ENCODE results near the gene CCL18. TPM values are rescaled to one million over a fixed set of nuclear protein-coding genes. Genes with fewer than 3 reads are reported as not detected.
"Not testable (repeated sequence)": the region's sequence is repeated elsewhere in the genome, so short reads cannot be mapped to it uniquely, and the experiment has no call there.

Gene CCL18, protein sequence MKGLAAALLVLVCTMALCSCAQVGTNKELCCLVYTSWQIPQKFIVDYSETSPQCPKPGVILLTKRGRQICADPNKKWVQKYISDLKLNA
- total RNA-seq: not detected

GRCh38 chr17:36063786-36064541 lies at the start of gene CCL18:
Gene CCL18 (plus strand): TSS chr17:36064272. CDS start chr17:36064343, 71 bp downstream.
- no peaks in the 10 kb centered on the region for H3K4me1 ChIP-seq
- TF ChIP-seq, protein P1, sequence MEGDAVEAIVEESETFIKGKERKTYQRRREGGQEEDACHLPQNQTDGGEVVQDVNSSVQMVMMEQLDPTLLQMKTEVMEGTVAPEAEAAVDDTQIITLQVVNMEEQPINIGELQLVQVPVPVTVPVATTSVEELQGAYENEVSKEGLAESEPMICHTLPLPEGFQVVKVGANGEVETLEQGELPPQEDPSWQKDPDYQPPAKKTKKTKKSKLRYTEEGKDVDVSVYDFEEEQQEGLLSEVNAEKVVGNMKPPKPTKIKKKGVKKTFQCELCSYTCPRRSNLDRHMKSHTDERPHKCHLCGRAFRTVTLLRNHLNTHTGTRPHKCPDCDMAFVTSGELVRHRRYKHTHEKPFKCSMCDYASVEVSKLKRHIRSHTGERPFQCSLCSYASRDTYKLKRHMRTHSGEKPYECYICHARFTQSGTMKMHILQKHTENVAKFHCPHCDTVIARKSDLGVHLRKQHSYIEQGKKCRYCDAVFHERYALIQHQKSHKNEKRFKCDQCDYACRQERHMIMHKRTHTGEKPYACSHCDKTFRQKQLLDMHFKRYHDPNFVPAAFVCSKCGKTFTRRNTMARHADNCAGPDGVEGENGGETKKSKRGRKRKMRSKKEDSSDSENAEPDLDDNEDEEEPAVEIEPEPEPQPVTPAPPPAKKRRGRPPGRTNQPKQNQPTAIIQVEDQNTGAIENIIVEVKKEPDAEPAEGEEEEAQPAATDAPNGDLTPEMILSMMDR (IDR thresholded peaks at IDR 0.05): no peak
- TF ChIP-seq POLR2A (IDR thresholded peaks at IDR 0.05): no peak
- no peak for TF ChIP-seq POLR2AphosphoS5 (IDR thresholded peaks at IDR 0.05; ENCODE audit: insufficient read depth in 1 of 2, low read depth in 1 of 2)
- no peak within 1 kb of the TSS for H3K27ac ChIP-seq
- H3K27me3 ChIP-seq: no peaks in the 10 kb centered on the region
- H3K9me3 ChIP-seq: no peaks in the 10 kb centered on the region
- intact Hi-C loops (cut with DNase I): no loop called here
- no peak for DNase-seq (ENCODE audit: extremely low spot score in 2 of 2)
- no peak within 1 kb of the TSS for H3K4me3 ChIP-seq
- H3K36me3 ChIP-seq: no peaks in the 10 kb centered on the region

- no peak overlapping the region for H3K4me3 ChIP-seq
- no peak overlapping the region for H3K27ac ChIP-seq
- H3K4me1 ChIP-seq: no peaks in the 10 kb centered on the region
- H3K36me3 ChIP-seq: no peaks in the 10 kb centered on the region
- no peaks in the 10 kb centered on the region for H3K27me3 ChIP-seq
- DNase-seq (ENCODE audit: extremely low spot score in 2 of 2): no peak
- intact Hi-C loops (cut with DNase I): no loop called here
- peaks cover 5% of the 10 kb centered on the region for H3K9me3 ChIP-seq
- TF ChIP-seq POLR2A (IDR thresholded peaks at IDR 0.05): no peak
- no peak for TF ChIP-seq POLR2AphosphoS5 (IDR thresholded peaks at IDR 0.05; ENCODE audit: insufficient read depth in 1 of 2, low read depth in 1 of 2)
- TF ChIP-seq, protein P1 (IDR thresholded peaks at IDR 0.05): no peak
These were observed 49.1 kb upstream of the CCL18 start for GRCh38 chr17:36014946-36015345.

GRCh38 chr17:36015895-36016294 lies 48.2 kb upstream of the CCL18 start:
- H3K4me3 ChIP-seq; H3K27ac ChIP-seq; H3K4me1 ChIP-seq; H3K9me3 ChIP-seq; intact Hi-C loops (cut with DNase I); DNase-seq (ENCODE audit: extremely low spot score in 2 of 2); H3K27me3 ChIP-seq; H3K36me3 ChIP-seq: not testable (repeated sequence)

GRCh38 chr17:36016555-36016954 lies 47.5 kb upstream of the CCL18 start:
- Histone ChIP-seq H3K36me3 (no peaks in the 10 kb centered on the region), H3K9me3 (peaks cover 5% of the 10 kb centered on the region), H3K27me3 (no peaks in the 10 kb centered on the region), H3K4me3 (no peak overlapping the region), H3K4me1 (no peaks in the 10 kb centered on the region), H3K27ac (no peak overlapping the region)
- intact Hi-C loops (cut with DNase I): no loop called here
- no peak for DNase-seq (ENCODE audit: extremely low spot score in 2 of 2)
- TF ChIP-seq, protein P1 (IDR thresholded peaks at IDR 0.05): no peak
- TF ChIP-seq POLR2AphosphoS5 (IDR thresholded peaks at IDR 0.05; ENCODE audit: insufficient read depth in 1 of 2, low read depth in 1 of 2): no peak
- TF ChIP-seq POLR2A (IDR thresholded peaks at IDR 0.05): no peak

GRCh38 chr17:36017799-36018198 lies 46.3 kb upstream of the CCL18 start, which contains the start of gene CCL23:
Gene CCL23 (minus strand): TSS chr17:36017972. CDS start chr17:36017897, 75 bp downstream.
- no peak for DNase-seq (ENCODE audit: extremely low spot score in 2 of 2)
- no peaks in the 10 kb centered on the region for H3K36me3 ChIP-seq
- intact Hi-C loops (cut with DNase I): no loop called here
- no peak within 1 kb of the TSS for H3K27ac ChIP-seq
- no peaks in the 10 kb centered on the region for H3K27me3 ChIP-seq
- TF ChIP-seq, protein P1 (IDR thresholded peaks at IDR 0.05): no peak
- no peak for TF ChIP-seq POLR2AphosphoS5 (IDR thresholded peaks at IDR 0.05; ENCODE audit: insufficient read depth in 1 of 2, low read depth in 1 of 2)
- TF ChIP-seq POLR2A (IDR thresholded peaks at IDR 0.05): no peak
- no peaks in the 10 kb centered on the region for H3K4me1 ChIP-seq
- H3K4me3 ChIP-seq: no peak within 1 kb of the TSS
- no peaks in the 10 kb centered on the region for H3K9me3 ChIP-seq
